ENCODE measurements around the gene SAMD4B. TPM values are rescaled to one million over a fixed set of nuclear protein-coding genes. Genes with fewer than 3 reads are reported as not detected.

The SAMD4B gene
- total and polyA plus RNA-seq, 9 of the 15 experiments (the other 6 are each of a cell fraction or from before 2014, with no cell fraction given) = 3.4 to 90.5 (median 38.0) TPM

GRCh38 chr19:39335168-39335548 lies 7.1 kb upstream of the SAMD4B start (continued):
- TF ChIP-seq CUX1 (CRISPR knock-in tag; IDR thresholded peaks at IDR 0.05) (no peak), RAD51 (IDR thresholded peaks at IDR 0.05; ENCODE audit: borderline replicate concordance, low read depth) (no peak), NR2F6 (CRISPR knock-in tag; IDR thresholded peaks at IDR 0.05) (no peak), MCM7 (IDR thresholded peaks at IDR 0.05) (no peak), ZNF668 (CRISPR knock-in tag; IDR thresholded peaks at IDR 0.05) (no peak), ZNF253 (CRISPR knock-in tag; conservative IDR thresholded peaks at IDR 0.05) (no peak), BCLAF1 (IDR thresholded peaks at IDR 0.05; ENCODE audit: borderline replicate concordance in 1 of 2, control insufficient read depth in 1 of 2, low read depth in 2 of 2, low read length in 1 of 2) (no peak), STAG1 (CRISPR knock-in tag; IDR thresholded peaks at IDR 0.05; ENCODE audit: borderline replicate concordance) (no peak), KLF16 (IDR thresholded peaks at IDR 0.05) (no peak), RCOR1 (IDR thresholded peaks at IDR 0.05; ENCODE audit: borderline replicate concordance in 1 of 2, low read depth in 2 of 2, low read length in 2 of 2) (no peak), WHSC1 (IDR thresholded peaks at IDR 0.05; ENCODE audit: low read length) (no peak), SAFB2 (IDR thresholded peaks at IDR 0.05; ENCODE audit: borderline replicate concordance, low read depth, low read length, severe bottlenecking) (no peak), ETV5 (CRISPR knock-in tag; IDR thresholded peaks at IDR 0.05; ENCODE audit: low read depth) (no peak)

All from K562 (cell line).